Prostate gland (tissue), 2 donors: Measurements from ENCODE around the gene CASQ1. TPM values are rescaled to one million over a fixed set of nuclear protein-coding genes. Genes with fewer than 3 reads are reported as not detected.

Experiments used
- DNase-seq: peaks from one replicate; pipeline ENCODE4 v3.0.0-alpha.2; 2019; ENCODE audit warnings: low spot score
- H3K27ac ChIP-seq, 2 donors: fragments of 200-600 bp; sonication (generic); 2 replicates each; pipeline ENCODE4 v1.5.1; 2017 to 2019
- H3K27me3 ChIP-seq: fragments of 200-600 bp; sonication (generic); replicated peaks from 2 replicates; pipeline ENCODE4 v1.5.1; 2019; ENCODE audit not compliant: insufficient read depth
- H3K36me3 ChIP-seq, 2 donors: fragments of 200-600 bp; sonication (generic); 1 replicate in 1 of 2; 2 replicates in 1 of 2; pipeline versions ENCODE4 v1.5.1 to v1.8.1; 2017 to 2019
- H3K4me1 ChIP-seq: fragments of 200-600 bp; sonication (generic); replicated peaks from 2 replicates; pipeline ENCODE4 v1.5.1; 2019
- H3K4me3 ChIP-seq, 2 donors: fragments of 200-600 bp; sonication (generic); 2 replicates each; pipeline ENCODE4 v1.5.1; 2017 to 2019
- H3K9me3 ChIP-seq: fragments of 200-600 bp; sonication (generic); 2 replicates; pipeline ENCODE4 v1.5.1; 2017
- CTCF ChIP-seq, 4 experiments: fragments of 200-600 bp in 2 of 4; fragments of 450-650 bp in 2 of 4; sonication (generic) in 2 of 4; IDR thresholded peaks; 1 replicate in 3 of 4; 2 replicates in 1 of 4; pipeline ENCODE4 v1.5.1; 2016 to 2019; ENCODE audit warnings: antibody characterized with exemption in 4 of 4, mild to moderate bottlenecking in 2 of 4, moderate library complexity in 2 of 4
- POLR2A ChIP-seq: fragments of 450-650 bp; IDR thresholded peaks from one replicate; pipeline ENCODE4 v1.6.1; 2016; ENCODE audit warnings: antibody characterized with exemption, mild to moderate bottlenecking
- POLR2AphosphoS5 ChIP-seq: sonication (generic); formaldehyde crosslinking; IDR thresholded peaks from one replicate; pipeline ENCODE4 v1.6.1; 2017; ENCODE audit warnings: antibody characterized with exemption
- WGBS: methylation state at CpG from one replicate; pipeline ENCODE4 v1.1.5; 2018; 5-methylcytosine and 5-hydroxymethylcytosine counted together
- intact Hi-C: fragments of 100-400 bp; cut with DNase I; formaldehyde crosslinking; loops from one replicate; pipeline ENCODE4 v1.14.2; 2022
- total RNA-seq, 2 donors: library from RNA; depleted of rRNA; stranded (reverse); fragments of >200 nt; gene quantifications; one replicate each; pipeline ENCODE4 v1.1.0, GENCODE V29; 2016

The CASQ1 gene
- total RNA-seq, 2 donors from 2014 or later = 1.2 to 3.0 TPM

GRCh38 chr1:160239582-160240299, 49.4 kb downstream of the CASQ1 start:
- WGBS = 95% methylated on average over 24 of the region's 24 CpGs
- no peak for DNase-seq
- H3K4me3 ChIP-seq = no peak overlapping the region
- no peaks in the 10 kb centered on the region for H3K4me1 ChIP-seq
- TF ChIP-seq POLR2AphosphoS5 (no peak), POLR2A (no peak), CTCF (IDR thresholded peaks at IDR 0.05) (no peak)
- intact Hi-C loops = no loop called here
- H3K27me3 ChIP-seq = no peaks in the 10 kb centered on the region
- no peaks in the 10 kb centered on the region for H3K9me3 ChIP-seq
- H3K27ac ChIP-seq = no peak overlapping the region
- H3K36me3 ChIP-seq = peaks cover 0 to 11% of the 10 kb centered on the region in 2 donors

- H3K4me3 ChIP-seq = no peak overlapping the region
- no peak for DNase-seq
- no peak for TF ChIP-seq POLR2A
- no peak overlapping the region for H3K27ac ChIP-seq
- no peaks in the 10 kb centered on the region for H3K27me3 ChIP-seq
- peaks cover 0 to 11% of the 10 kb centered on the region in 2 donors for H3K36me3 ChIP-seq
- intact Hi-C loops = no loop called here
- no peaks in the 10 kb centered on the region for H3K4me1 ChIP-seq
- no peaks in the 10 kb centered on the region for H3K9me3 ChIP-seq
These were observed 53.4 kb downstream of the CASQ1 start for GRCh38 chr1:160243767-160244166.

GRCh38 chr1:160244209-160244608, 53.8 kb downstream of the CASQ1 start:
- TF ChIP-seq POLR2A = no peak
- Histone ChIP-seq H3K36me3 (peaks cover 0 to 10% of the 10 kb centered on the region in 2 donors), H3K27me3 (no peaks in the 10 kb centered on the region), H3K9me3 (no peaks in the 10 kb centered on the region), H3K4me3 (no peak overlapping the region), H3K4me1 (no peaks in the 10 kb centered on the region), H3K27ac (no peak overlapping the region)
- DNase-seq = no peak
- intact Hi-C loops = no loop called here
- WGBS = 18% methylated on average over 1 of the region's 1 CpG

GRCh38 chr1:160245434-160245833, 55.1 kb downstream of the CASQ1 start:
- Histone ChIP-seq H3K9me3 (no peaks in the 10 kb centered on the region), H3K4me1 (no peaks in the 10 kb centered on the region), H3K4me3 (no peak overlapping the region), H3K27ac (no peak overlapping the region), H3K36me3 (no peaks in the 10 kb centered on the region), H3K27me3 (no peaks in the 10 kb centered on the region)
- intact Hi-C loops = no loop called here
- DNase-seq = no peak
- 90% methylated on average over 1 of the region's 1 CpG for WGBS
- TF ChIP-seq CTCF (IDR thresholded peaks at IDR 0.05) (no peak), POLR2AphosphoS5 (no peak), POLR2A (no peak)

GRCh38 chr1:160247053-160247452, 56.7 kb downstream of the CASQ1 start:
- no peaks in the 10 kb centered on the region for H3K9me3 ChIP-seq
- H3K36me3 ChIP-seq = no peaks in the 10 kb centered on the region
- 95% methylated on average over 1 of the region's 1 CpG for WGBS
- H3K4me3 ChIP-seq = no peak overlapping the region
- H3K4me1 ChIP-seq = no peaks in the 10 kb centered on the region
- no peak for DNase-seq
- H3K27me3 ChIP-seq = no peaks in the 10 kb centered on the region
- H3K27ac ChIP-seq = no peak overlapping the region
- intact Hi-C loops = no loop called here
- TF ChIP-seq POLR2A = no peak

GRCh38 chr1:160251011-160251410, 60.6 kb downstream of the CASQ1 start:
- H3K27ac ChIP-seq = no peak overlapping the region
- intact Hi-C loops = loop anchor here (5.0 kb wide), 2 partner anchors 59 to 149 kb away; partner anchors contain the start of gene CASQ1

More at GRCh38 chr1:160251011-160251410, 60.6 kb downstream of the CASQ1 start:
- Histone ChIP-seq H3K27me3 (no peaks in the 10 kb centered on the region), H3K4me3 (no peak overlapping the region), H3K9me3 (no peaks in the 10 kb centered on the region), H3K36me3 (no peaks in the 10 kb centered on the region), H3K4me1 (no peaks in the 10 kb centered on the region)
- TF ChIP-seq POLR2A (no peak), POLR2AphosphoS5 (no peak), CTCF (IDR thresholded peaks at IDR 0.05) (no peak)
- DNase-seq = no peak

Other genes starting within 250 kb of the CASQ1 start
- 10 to 100 TPM in 1 of 2 donors, 1 to 10 TPM in 1; 7.6 to 17.3 TPM for gene IGSF9, start 245.0 kb upstream of the CASQ1 start, total RNA-seq
- not detected for gene SLAMF9, start 236.3 kb upstream of the CASQ1 start, total RNA-seq
- 1 to 10 TPM; 5.9 to 8.4 TPM for gene PIGM, start 158.6 kb upstream of the CASQ1 start, total RNA-seq
- not detected for gene KCNJ10, start 120.4 kb upstream of the CASQ1 start, total RNA-seq
- gene KCNJ9, start 109.0 kb upstream of the CASQ1 start, total RNA-seq = under 1 TPM in 1 of 2 donors, not detected in 1; 0.51 TPM
- gene IGSF8, start 92.0 kb upstream of the CASQ1 start, total RNA-seq = 100 to 1,000 TPM in 1 of 2 donors, 10 to 100 TPM in 1; 35.9 to 101 TPM
- gene ATP1A2, start 74.8 kb upstream of the CASQ1 start, total RNA-seq = 10 to 100 TPM; 14.8 to 69.0 TPM
- 1 to 10 TPM; 2.8 to 5.2 TPM for gene ATP1A4, start 39.0 kb upstream of the CASQ1 start, total RNA-seq
- 100 to 1,000 TPM in 1 of 2 donors, 10 to 100 TPM in 1; 50.4 to 184 TPM for gene PEA15, start 14.8 kb downstream of the CASQ1 start, total RNA-seq
- gene DCAF8, start 72.0 kb downstream of the CASQ1 start, total RNA-seq = 100 to 1,000 TPM; 133 to 172 TPM
- gene PEX19, start 94.6 kb downstream of the CASQ1 start, total RNA-seq = 10 to 100 TPM; 49.6 to 61.0 TPM
- gene COPA, start 152.7 kb downstream of the CASQ1 start, total RNA-seq = 100 to 1,000 TPM; 123 to 129 TPM
- gene NCSTN, start 152.8 kb downstream of the CASQ1 start, total RNA-seq = 100 to 1,000 TPM in 1 of 2 donors, 10 to 100 TPM in 1; 81.2 to 117 TPM
- not detected for gene NHLH1, start 176.5 kb downstream of the CASQ1 start, total RNA-seq
- gene VANGL2, start 210.0 kb downstream of the CASQ1 start, total RNA-seq = 10 to 100 TPM in 1 of 2 donors, 1 to 10 TPM in 1; 9.7 to 13.6 TPM